Endothelial cell of umbilical vein (primary cell): ENCODE measurements around the gene CCDC150. TPM values are rescaled to one million over a fixed set of nuclear protein-coding genes. Genes with fewer than 3 reads are reported as not detected.

Experiments
- BruUV-seq: library from RNA; stranded (reverse); fragments of 400-500 nt; replicated peaks from 2 replicates; lab custom pipeline; 2021; lab: Mats Ljungman, UMichigan
- CTCF ChIA-PET: fragments of 300-600, 350-600 bp; sonication (Branson Sonifier 250); formaldehyde crosslinking; loops from one replicate; lab custom pipeline; 2021; ENCODE audit warnings: antibody characterized with exemption, inconsistent platforms; lab: Charles Lee
- POLR2A ChIA-PET: fragments of 300-600, 350-600 bp; sonication (Branson Sonifier 250); formaldehyde crosslinking; loops from one replicate; lab custom pipeline; 2021; ENCODE audit warnings: antibody characterized with exemption, inconsistent platforms; lab: Charles Lee
- DNase-seq: peaks from one replicate; pipeline ENCODE4 v3.0.0-alpha.2; 2011; ENCODE audit warnings: low read depth, low spot score
- FAIRE-seq: peaks from 2 replicates; lab custom pipeline; 2011; peaks lifted over from hg19 to GRCh38; lab: Jason Lieb, UNC
- H2AFZ ChIP-seq: 2 replicates; pipeline ENCODE4 v1.6.0; 2012; ENCODE audit warnings: low read depth, low read length, control low read depth, inconsistent platforms
- H3K27ac ChIP-seq: 2 replicates; pipeline ENCODE4 v1.5.1; 2011; ENCODE audit warnings: low read depth, mild to moderate bottlenecking, control low read depth, low read length, moderate library complexity; ENCODE audit not compliant: insufficient read depth
- H3K27me3 ChIP-seq, 2 experiments: 2 replicates each; pipeline versions ENCODE4 v1.6.0 to v1.6.1; 2011; ENCODE audit warnings: low read length in 2 of 2, mixed read lengths in 1 of 2; ENCODE audit not compliant: control insufficient read depth in 2 of 2, insufficient read depth in 2 of 2
- H3K36me3 ChIP-seq, 2 experiments: 2 replicates in 1 of 2; 3 replicates in 1 of 2; pipeline ENCODE4 v1.5.1; 2011; ENCODE audit warnings: low read length in 2 of 2, mild to moderate bottlenecking in 1 of 2, moderate library complexity in 1 of 2; ENCODE audit not compliant: control insufficient read depth in 2 of 2, insufficient read depth in 2 of 2; ENCODE audit errors: extremely low read depth in 1 of 2
- H3K4me1 ChIP-seq: 3 replicates; pipeline ENCODE4 v1.5.1; 2011; ENCODE audit warnings: mild to moderate bottlenecking, low read length; ENCODE audit not compliant: control insufficient read depth, insufficient read depth; ENCODE audit errors: extremely low read depth
- H3K4me2 ChIP-seq: 2 replicates; pipeline ENCODE4 v1.6.1; 2011; ENCODE audit warnings: low read length, control low read depth, mixed read lengths; ENCODE audit not compliant: insufficient read depth
- H3K4me3 ChIP-seq, 3 experiments: fragments of 200-600 bp in 1 of 3; sonication (generic), shearing (Covaris generic) in 1 of 3; replicated peaks in 1 of 3; 2 replicates each; pipeline ENCODE4 v1.5.1; 2011 to 2016; ENCODE audit warnings: control low read depth in 3 of 3, low read length in 3 of 3, mild to moderate bottlenecking in 2 of 3, inconsistent platforms in 1 of 3, low read depth in 1 of 3, moderate library complexity in 1 of 3; ENCODE audit not compliant: insufficient read depth in 1 of 3
- H3K79me2 ChIP-seq: 2 replicates; pipeline ENCODE4 v1.6.0; 2012; ENCODE audit warnings: low read length, inconsistent platforms; ENCODE audit not compliant: control insufficient read depth, insufficient read depth
- H3K9ac ChIP-seq: replicated peaks from 2 replicates; pipeline ENCODE3; 2011; ENCODE audit warnings: low read length, control low read depth; ENCODE audit not compliant: insufficient read depth; ENCODE audit errors: extremely low read depth
- H3K9me1 ChIP-seq: replicated peaks from 3 replicates; pipeline ENCODE4 v1.6.0; 2011; ENCODE audit warnings: mild to moderate bottlenecking, low read length; ENCODE audit not compliant: control insufficient read depth, insufficient read depth; ENCODE audit errors: extremely low read depth
- H3K9me3 ChIP-seq: replicated peaks from 2 replicates; pipeline ENCODE4 v1.5.1; 2012; ENCODE audit warnings: low read length, inconsistent platforms; ENCODE audit not compliant: control insufficient read depth, insufficient read depth
- H4K20me1 ChIP-seq: replicated peaks from 2 replicates; pipeline ENCODE3; 2011; ENCODE audit warnings: mild to moderate bottlenecking, low read length; ENCODE audit not compliant: control insufficient read depth, insufficient read depth; ENCODE audit errors: extremely low read depth
- CTCF ChIP-seq, 2 donors: IDR thresholded peaks; 1 replicate in 1 of 2; 2 replicates in 1 of 2; pipeline ENCODE4 v1.5.1; 2011; ENCODE audit warnings: low read length in 2 of 2, mild to moderate bottlenecking in 2 of 2, moderate library complexity in 2 of 2, control low read depth in 1 of 2, inconsistent platforms in 1 of 2, low read depth in 1 of 2; ENCODE audit not compliant: insufficient read depth in 1 of 2; ENCODE audit errors: extremely low read depth in 1 of 2
- EZH2 ChIP-seq: IDR thresholded peaks from 2 replicates; pipeline ENCODE4 v1.6.1; 2012; ENCODE audit warnings: borderline replicate concordance, low read depth, mild to moderate bottlenecking, moderate library complexity, low read length, inconsistent platforms; ENCODE audit not compliant: severe bottlenecking
- FOS ChIP-seq: IDR thresholded peaks from 2 replicates; pipeline ENCODE4 v1.6.1; 2011; ENCODE audit warnings: mild to moderate bottlenecking, low read length, moderate library complexity, borderline replicate concordance; ENCODE audit not compliant: insufficient read depth
- GATA2 ChIP-seq: IDR thresholded peaks from 2 replicates; pipeline ENCODE4 v1.7.0; 2011; ENCODE audit warnings: low read depth, mild to moderate bottlenecking, moderate library complexity, mixed read lengths, low read length; ENCODE audit not compliant: insufficient read length, insufficient read depth
- JUN ChIP-seq: IDR thresholded peaks from 2 replicates; pipeline ENCODE4 v1.6.1; 2011; ENCODE audit warnings: borderline replicate concordance, low read depth; ENCODE audit not compliant: insufficient read length, insufficient read depth
- MAX ChIP-seq: IDR thresholded peaks from 2 replicates; pipeline ENCODE4 v1.6.1; 2011; ENCODE audit not compliant: insufficient read depth, insufficient read length
- MYC ChIP-seq: IDR thresholded peaks from one replicate; pipeline ENCODE4 v1.6.1; 2011; ENCODE audit warnings: mild to moderate bottlenecking, low read depth, low read length
- POLR2A ChIP-seq: IDR thresholded peaks from 2 replicates; pipeline ENCODE4 v1.6.1; 2012; ENCODE audit warnings: low read depth, mild to moderate bottlenecking, control low read depth, low read length
- POLR2AphosphoS5 ChIP-seq: IDR thresholded peaks from 2 replicates; pipeline ENCODE4 v1.6.1; 2012; ENCODE audit warnings: low read depth, mild to moderate bottlenecking, control low read depth, low read length, moderate library complexity; ENCODE audit not compliant: insufficient read depth
- dilution Hi-C: fragments of 300-500 bp; cut with MboI; formaldehyde crosslinking; loops from one replicate; pipeline ENCODE4 v1.15.0; 2019; ENCODE audit warnings: low sequenced_read_pairs; ENCODE audit not compliant: extremely low pct_ligation_motif_present
- intact Hi-C: fragments of 100-400 bp; cut with micrococcal nuclease; formaldehyde crosslinking; loops from one replicate; pipeline ENCODE4 v1.10.0; 2022
- polyA plus RNA-seq, 4 experiments: library from polyadenylated mRNA; depleted of rRNA in 3 of 4; stranded (reverse) in 3 of 4; unstranded in 1 of 4; fragments of >200 nt; gene quantifications; 2 replicates each; pipeline versions ENCODE4 v1.2.1 to v1.2.3, GENCODE V29; 2011 to 2012; ENCODE audit warnings: missing spikeins in 1 of 4
- total RNA-seq: library from RNA; stranded (reverse); gene quantifications from 2 replicates; pipeline ENCODE4 v1.2.3, GENCODE V29; 2021

Gene CCDC150
- total and polyA plus RNA-seq, 2 donors (not counting 3 experiments of a cell fraction or from before 2014, with no cell fraction given), result 1.7 to 19.9 TPM

- TF ChIP-seq CTCF (IDR thresholded peaks at IDR 0.05; ENCODE audit: extremely low read depth in 1 of 2, insufficient read depth in 1 of 2, low read depth in 1 of 2, low read length in 2 of 2) (no peak), MYC (no peak), POLR2AphosphoS5 (no peak), POLR2A (no peak), FOS (no peak), EZH2 (no peak), JUN (no peak), GATA2 (no peak), MAX (no peak)
- no peak overlapping the region for H2AFZ ChIP-seq
- no peaks in the 10 kb centered on the region for H3K9me3 ChIP-seq
- no peaks in the 10 kb centered on the region for H3K79me2 ChIP-seq
- no peaks in the 10 kb centered on the region for H4K20me1 ChIP-seq
- POLR2A ChIA-PET, result no interaction called here
- H3K9ac ChIP-seq, result no peak overlapping the region
- CTCF ChIA-PET, result no interaction called here
- H3K27ac ChIP-seq, result no peak overlapping the region
- H3K27me3 ChIP-seq, result peaks cover 0 to 1% of the 10 kb centered on the region in 2 experiments
- H3K36me3 ChIP-seq, result no peaks in the 10 kb centered on the region
- FAIRE-seq, result no peak
- no peaks in the 10 kb centered on the region for H3K9me1 ChIP-seq
- no peak for DNase-seq
- no peak overlapping the region for H3K4me3 ChIP-seq
- H3K4me2 ChIP-seq, result no peak overlapping the region
- intact Hi-C loops (no loop called here), dilution Hi-C loops (no loop called here)
- H3K4me1 ChIP-seq, result peaks cover 23% of the 10 kb centered on the region
- no TSS peak for BruUV-seq
These were observed 28.7 kb upstream of the CCDC150 start for GRCh38 chr2:196610796-196611195.
